HL-60 (cell line): ENCODE measurements around the gene ADAMTS15.

ENCODE experiments used
- POLR2AphosphoS5 ChIP-seq: IDR thresholded peaks from 2 replicates; pipeline ENCODE4 v1.6.1; 2012; ENCODE audit warnings: low read depth
- SPI1 ChIP-seq: IDR thresholded peaks from 2 replicates; pipeline ENCODE4 v1.6.1; 2012; ENCODE audit warnings: low read depth, mild to moderate bottlenecking, borderline replicate concordance
- TF ChIP-seq, protein P1 (sequence below): IDR thresholded peaks from 2 replicates; pipeline ENCODE4 v1.6.1; 2012; ENCODE audit warnings: low read depth; ENCODE audit not compliant: insufficient replicate concordance
- TF ChIP-seq, protein P2 (sequence below): IDR thresholded peaks from one replicate; pipeline ENCODE4 v1.5.1; 2011; ENCODE audit warnings: low read length, control low read depth, inconsistent platforms; ENCODE audit not compliant: insufficient read depth

DNA sequence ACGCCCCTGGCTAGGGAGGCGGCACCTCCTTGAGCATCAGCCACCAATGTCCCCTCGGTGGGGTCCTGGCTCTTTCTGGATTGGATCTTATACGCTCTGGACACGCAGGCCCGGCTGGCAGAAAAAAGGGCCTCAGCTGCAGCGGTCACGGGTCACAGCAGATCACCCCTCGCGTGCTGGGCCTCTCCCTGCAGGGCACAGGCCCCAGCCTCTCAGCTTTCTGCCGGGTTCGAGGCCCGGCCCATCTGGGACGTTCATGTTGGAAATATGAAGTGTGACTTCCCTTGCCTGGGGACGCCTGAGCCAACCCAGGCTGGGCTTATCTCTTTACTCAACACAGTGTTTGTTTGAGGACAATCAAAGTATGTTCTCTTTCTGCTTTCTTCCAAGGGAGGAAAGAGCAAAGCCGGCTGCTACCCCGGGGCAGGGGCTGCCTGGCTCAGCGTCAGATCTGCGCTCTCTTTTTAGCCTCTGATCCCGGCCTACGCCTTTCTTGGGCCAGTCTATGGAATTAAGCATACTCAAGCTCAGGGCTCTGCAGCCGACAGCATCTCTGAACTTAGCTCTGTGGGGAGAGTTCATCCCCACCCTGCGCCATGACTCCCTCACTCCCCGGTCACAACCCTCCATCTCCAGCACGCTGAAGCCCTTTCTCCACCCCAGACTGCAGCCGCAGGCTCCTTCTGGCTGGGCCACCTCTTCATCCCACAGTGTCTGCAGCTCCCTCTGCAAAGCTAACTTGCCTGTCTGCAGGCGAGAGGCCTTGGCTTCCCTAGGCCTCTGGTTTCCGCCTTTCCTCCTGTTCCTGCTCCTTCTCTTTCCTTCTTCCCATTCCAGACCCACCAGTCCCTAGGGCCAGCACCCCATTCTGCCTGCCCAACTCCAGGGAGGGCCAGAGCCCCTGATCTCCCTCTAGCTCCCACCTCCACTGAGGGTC is 38.8 kb downstream of the ADAMTS15 start:
- TF ChIP-seq POLR2AphosphoS5, result no peak
- TF ChIP-seq, protein P1, sequence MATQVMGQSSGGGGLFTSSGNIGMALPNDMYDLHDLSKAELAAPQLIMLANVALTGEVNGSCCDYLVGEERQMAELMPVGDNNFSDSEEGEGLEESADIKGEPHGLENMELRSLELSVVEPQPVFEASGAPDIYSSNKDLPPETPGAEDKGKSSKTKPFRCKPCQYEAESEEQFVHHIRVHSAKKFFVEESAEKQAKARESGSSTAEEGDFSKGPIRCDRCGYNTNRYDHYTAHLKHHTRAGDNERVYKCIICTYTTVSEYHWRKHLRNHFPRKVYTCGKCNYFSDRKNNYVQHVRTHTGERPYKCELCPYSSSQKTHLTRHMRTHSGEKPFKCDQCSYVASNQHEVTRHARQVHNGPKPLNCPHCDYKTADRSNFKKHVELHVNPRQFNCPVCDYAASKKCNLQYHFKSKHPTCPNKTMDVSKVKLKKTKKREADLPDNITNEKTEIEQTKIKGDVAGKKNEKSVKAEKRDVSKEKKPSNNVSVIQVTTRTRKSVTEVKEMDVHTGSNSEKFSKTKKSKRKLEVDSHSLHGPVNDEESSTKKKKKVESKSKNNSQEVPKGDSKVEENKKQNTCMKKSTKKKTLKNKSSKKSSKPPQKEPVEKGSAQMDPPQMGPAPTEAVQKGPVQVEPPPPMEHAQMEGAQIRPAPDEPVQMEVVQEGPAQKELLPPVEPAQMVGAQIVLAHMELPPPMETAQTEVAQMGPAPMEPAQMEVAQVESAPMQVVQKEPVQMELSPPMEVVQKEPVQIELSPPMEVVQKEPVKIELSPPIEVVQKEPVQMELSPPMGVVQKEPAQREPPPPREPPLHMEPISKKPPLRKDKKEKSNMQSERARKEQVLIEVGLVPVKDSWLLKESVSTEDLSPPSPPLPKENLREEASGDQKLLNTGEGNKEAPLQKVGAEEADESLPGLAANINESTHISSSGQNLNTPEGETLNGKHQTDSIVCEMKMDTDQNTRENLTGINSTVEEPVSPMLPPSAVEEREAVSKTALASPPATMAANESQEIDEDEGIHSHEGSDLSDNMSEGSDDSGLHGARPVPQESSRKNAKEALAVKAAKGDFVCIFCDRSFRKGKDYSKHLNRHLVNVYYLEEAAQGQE, result no peak
- TF ChIP-seq, protein P2, sequence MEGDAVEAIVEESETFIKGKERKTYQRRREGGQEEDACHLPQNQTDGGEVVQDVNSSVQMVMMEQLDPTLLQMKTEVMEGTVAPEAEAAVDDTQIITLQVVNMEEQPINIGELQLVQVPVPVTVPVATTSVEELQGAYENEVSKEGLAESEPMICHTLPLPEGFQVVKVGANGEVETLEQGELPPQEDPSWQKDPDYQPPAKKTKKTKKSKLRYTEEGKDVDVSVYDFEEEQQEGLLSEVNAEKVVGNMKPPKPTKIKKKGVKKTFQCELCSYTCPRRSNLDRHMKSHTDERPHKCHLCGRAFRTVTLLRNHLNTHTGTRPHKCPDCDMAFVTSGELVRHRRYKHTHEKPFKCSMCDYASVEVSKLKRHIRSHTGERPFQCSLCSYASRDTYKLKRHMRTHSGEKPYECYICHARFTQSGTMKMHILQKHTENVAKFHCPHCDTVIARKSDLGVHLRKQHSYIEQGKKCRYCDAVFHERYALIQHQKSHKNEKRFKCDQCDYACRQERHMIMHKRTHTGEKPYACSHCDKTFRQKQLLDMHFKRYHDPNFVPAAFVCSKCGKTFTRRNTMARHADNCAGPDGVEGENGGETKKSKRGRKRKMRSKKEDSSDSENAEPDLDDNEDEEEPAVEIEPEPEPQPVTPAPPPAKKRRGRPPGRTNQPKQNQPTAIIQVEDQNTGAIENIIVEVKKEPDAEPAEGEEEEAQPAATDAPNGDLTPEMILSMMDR, result no peak
- TF ChIP-seq SPI1, result no peak
